Endothelial cell of umbilical vein (primary cell): Measurements from ENCODE around the gene MYO6. TPM values are rescaled to one million over a fixed set of nuclear protein-coding genes. Genes with fewer than 3 reads are reported as not detected.

Source experiments
- BruUV-seq: library from RNA; stranded (reverse); fragments of 400-500 nt; replicated peaks from 2 replicates; lab custom pipeline; 2021; lab: Mats Ljungman, UMichigan
- CTCF ChIA-PET: fragments of 300-600, 350-600 bp; sonication (Branson Sonifier 250); formaldehyde crosslinking; loops from one replicate; lab custom pipeline; 2021; ENCODE audit warnings: antibody characterized with exemption, inconsistent platforms; lab: Charles Lee
- POLR2A ChIA-PET: fragments of 300-600, 350-600 bp; sonication (Branson Sonifier 250); formaldehyde crosslinking; loops from one replicate; lab custom pipeline; 2021; ENCODE audit warnings: antibody characterized with exemption, inconsistent platforms; lab: Charles Lee
- DNase-seq: peaks from one replicate; pipeline ENCODE4 v3.0.0-alpha.2; 2011; ENCODE audit warnings: low read depth, low spot score
- FAIRE-seq: peaks from 2 replicates; lab custom pipeline; 2011; peaks lifted over from hg19 to GRCh38; lab: Jason Lieb, UNC
- H2AFZ ChIP-seq: 2 replicates; pipeline ENCODE4 v1.6.0; 2012; ENCODE audit warnings: low read depth, low read length, control low read depth, inconsistent platforms
- H3K27ac ChIP-seq: 2 replicates; pipeline ENCODE4 v1.5.1; 2011; ENCODE audit warnings: low read depth, mild to moderate bottlenecking, control low read depth, low read length, moderate library complexity; ENCODE audit not compliant: insufficient read depth
- H3K27me3 ChIP-seq, 2 experiments: 2 replicates each; pipeline versions ENCODE4 v1.6.0 to v1.6.1; 2011; ENCODE audit warnings: low read length in 2 of 2, mixed read lengths in 1 of 2; ENCODE audit not compliant: control insufficient read depth in 2 of 2, insufficient read depth in 2 of 2
- H3K36me3 ChIP-seq, 2 experiments: 2 replicates in 1 of 2; 3 replicates in 1 of 2; pipeline ENCODE4 v1.5.1; 2011; ENCODE audit warnings: low read length in 2 of 2, mild to moderate bottlenecking in 1 of 2, moderate library complexity in 1 of 2; ENCODE audit not compliant: control insufficient read depth in 2 of 2, insufficient read depth in 2 of 2; ENCODE audit errors: extremely low read depth in 1 of 2
- H3K4me1 ChIP-seq: 3 replicates; pipeline ENCODE4 v1.5.1; 2011; ENCODE audit warnings: mild to moderate bottlenecking, low read length; ENCODE audit not compliant: control insufficient read depth, insufficient read depth; ENCODE audit errors: extremely low read depth
- H3K4me2 ChIP-seq: 2 replicates; pipeline ENCODE4 v1.6.1; 2011; ENCODE audit warnings: low read length, control low read depth, mixed read lengths; ENCODE audit not compliant: insufficient read depth
- H3K4me3 ChIP-seq, 3 experiments: fragments of 200-600 bp in 1 of 3; sonication (generic), shearing (Covaris generic) in 1 of 3; replicated peaks in 1 of 3; 2 replicates each; pipeline ENCODE4 v1.5.1; 2011 to 2016; ENCODE audit warnings: control low read depth in 3 of 3, low read length in 3 of 3, mild to moderate bottlenecking in 2 of 3, inconsistent platforms in 1 of 3, low read depth in 1 of 3, moderate library complexity in 1 of 3; ENCODE audit not compliant: insufficient read depth in 1 of 3
- H3K79me2 ChIP-seq: 2 replicates; pipeline ENCODE4 v1.6.0; 2012; ENCODE audit warnings: low read length, inconsistent platforms; ENCODE audit not compliant: control insufficient read depth, insufficient read depth
- H3K9ac ChIP-seq: replicated peaks from 2 replicates; pipeline ENCODE3; 2011; ENCODE audit warnings: low read length, control low read depth; ENCODE audit not compliant: insufficient read depth; ENCODE audit errors: extremely low read depth
- H3K9me1 ChIP-seq: replicated peaks from 3 replicates; pipeline ENCODE4 v1.6.0; 2011; ENCODE audit warnings: mild to moderate bottlenecking, low read length; ENCODE audit not compliant: control insufficient read depth, insufficient read depth; ENCODE audit errors: extremely low read depth
- H3K9me3 ChIP-seq: replicated peaks from 2 replicates; pipeline ENCODE4 v1.5.1; 2012; ENCODE audit warnings: low read length, inconsistent platforms; ENCODE audit not compliant: control insufficient read depth, insufficient read depth
- H4K20me1 ChIP-seq: replicated peaks from 2 replicates; pipeline ENCODE3; 2011; ENCODE audit warnings: mild to moderate bottlenecking, low read length; ENCODE audit not compliant: control insufficient read depth, insufficient read depth; ENCODE audit errors: extremely low read depth
- CTCF ChIP-seq, 2 donors: IDR thresholded peaks; 1 replicate in 1 of 2; 2 replicates in 1 of 2; pipeline ENCODE4 v1.5.1; 2011; ENCODE audit warnings: low read length in 2 of 2, mild to moderate bottlenecking in 2 of 2, moderate library complexity in 2 of 2, control low read depth in 1 of 2, inconsistent platforms in 1 of 2, low read depth in 1 of 2; ENCODE audit not compliant: insufficient read depth in 1 of 2; ENCODE audit errors: extremely low read depth in 1 of 2
- EZH2 ChIP-seq: IDR thresholded peaks from 2 replicates; pipeline ENCODE4 v1.6.1; 2012; ENCODE audit warnings: borderline replicate concordance, low read depth, mild to moderate bottlenecking, moderate library complexity, low read length, inconsistent platforms; ENCODE audit not compliant: severe bottlenecking
- FOS ChIP-seq: IDR thresholded peaks from 2 replicates; pipeline ENCODE4 v1.6.1; 2011; ENCODE audit warnings: mild to moderate bottlenecking, low read length, moderate library complexity, borderline replicate concordance; ENCODE audit not compliant: insufficient read depth
- GATA2 ChIP-seq: IDR thresholded peaks from 2 replicates; pipeline ENCODE4 v1.7.0; 2011; ENCODE audit warnings: low read depth, mild to moderate bottlenecking, moderate library complexity, mixed read lengths, low read length; ENCODE audit not compliant: insufficient read length, insufficient read depth
- JUN ChIP-seq: IDR thresholded peaks from 2 replicates; pipeline ENCODE4 v1.6.1; 2011; ENCODE audit warnings: borderline replicate concordance, low read depth; ENCODE audit not compliant: insufficient read length, insufficient read depth
- MAX ChIP-seq: IDR thresholded peaks from 2 replicates; pipeline ENCODE4 v1.6.1; 2011; ENCODE audit not compliant: insufficient read depth, insufficient read length
- MYC ChIP-seq: IDR thresholded peaks from one replicate; pipeline ENCODE4 v1.6.1; 2011; ENCODE audit warnings: mild to moderate bottlenecking, low read depth, low read length
- POLR2A ChIP-seq: IDR thresholded peaks from 2 replicates; pipeline ENCODE4 v1.6.1; 2012; ENCODE audit warnings: low read depth, mild to moderate bottlenecking, control low read depth, low read length
- POLR2AphosphoS5 ChIP-seq: IDR thresholded peaks from 2 replicates; pipeline ENCODE4 v1.6.1; 2012; ENCODE audit warnings: low read depth, mild to moderate bottlenecking, control low read depth, low read length, moderate library complexity; ENCODE audit not compliant: insufficient read depth
- dilution Hi-C: fragments of 300-500 bp; cut with MboI; formaldehyde crosslinking; loops from one replicate; pipeline ENCODE4 v1.15.0; 2019; ENCODE audit warnings: low sequenced_read_pairs; ENCODE audit not compliant: extremely low pct_ligation_motif_present
- intact Hi-C: fragments of 100-400 bp; cut with micrococcal nuclease; formaldehyde crosslinking; loops from one replicate; pipeline ENCODE4 v1.10.0; 2022
- polyA plus RNA-seq, 4 experiments: library from polyadenylated mRNA; depleted of rRNA in 3 of 4; stranded (reverse) in 3 of 4; unstranded in 1 of 4; fragments of >200 nt; gene quantifications; 2 replicates each; pipeline versions ENCODE4 v1.2.1 to v1.2.3, GENCODE V29; 2011 to 2012; ENCODE audit warnings: missing spikeins in 1 of 4
- total RNA-seq: library from RNA; stranded (reverse); gene quantifications from 2 replicates; pipeline ENCODE4 v1.2.3, GENCODE V29; 2021

Gene MYO6
- total and polyA plus RNA-seq, 2 donors (not counting 3 experiments of a cell fraction or from before 2014, with no cell fraction given): 15.5 to 68.0 TPM

- Histone ChIP-seq H3K4me2 (no peak overlapping the region), H4K20me1 (no peaks in the 10 kb centered on the region), H2AFZ (no peak overlapping the region), H3K9me3 (no peaks in the 10 kb centered on the region), H3K36me3 (peaks cover 0 to 4% of the 10 kb centered on the region in 2 experiments), H3K27ac (no peak overlapping the region), H3K9me1 (no peaks in the 10 kb centered on the region), H3K27me3 (no peaks in the 10 kb centered on the region), H3K79me2 (no peaks in the 10 kb centered on the region), H3K9ac (no peak overlapping the region), H3K4me1 (no peaks in the 10 kb centered on the region), H3K4me3 (no peak overlapping the region)
- no peak for DNase-seq
- dilution Hi-C loops (no loop called here), intact Hi-C loops (no loop called here)
- FAIRE-seq: no peak
- ChIA-PET POLR2A (no interaction called here), CTCF (interaction anchor here (2.6 kb wide), 1 partner anchor 14 kb away, joined by 15 read pairs; no protein-coding TSS in a partner anchor)
- no TSS peak for BruUV-seq
- TF ChIP-seq MYC: no peak
- TF ChIP-seq CTCF (IDR thresholded peaks at IDR 0.05; ENCODE audit: extremely low read depth in 1 of 2, insufficient read depth in 1 of 2, low read depth in 1 of 2, low read length in 2 of 2): no peak
- no peak for TF ChIP-seq MAX
- no peak for TF ChIP-seq GATA2
- TF ChIP-seq POLR2AphosphoS5: no peak
- no peak for TF ChIP-seq POLR2A
- TF ChIP-seq EZH2: no peak
- no peak for TF ChIP-seq FOS
- TF ChIP-seq JUN: no peak
Measured at GRCh38 chr6:75906871-75907270, 157.8 kb downstream of the MYO6 start.
